Measurements from ENCODE around the gene CRYGN. TPM values are rescaled to one million over a fixed set of nuclear protein-coding genes. Genes with fewer than 3 reads are reported as not detected.

The CRYGN gene
- total RNA-seq, 2 donors from 2014 or later, result 0.90 TPM; not detected in 1

DNA sequence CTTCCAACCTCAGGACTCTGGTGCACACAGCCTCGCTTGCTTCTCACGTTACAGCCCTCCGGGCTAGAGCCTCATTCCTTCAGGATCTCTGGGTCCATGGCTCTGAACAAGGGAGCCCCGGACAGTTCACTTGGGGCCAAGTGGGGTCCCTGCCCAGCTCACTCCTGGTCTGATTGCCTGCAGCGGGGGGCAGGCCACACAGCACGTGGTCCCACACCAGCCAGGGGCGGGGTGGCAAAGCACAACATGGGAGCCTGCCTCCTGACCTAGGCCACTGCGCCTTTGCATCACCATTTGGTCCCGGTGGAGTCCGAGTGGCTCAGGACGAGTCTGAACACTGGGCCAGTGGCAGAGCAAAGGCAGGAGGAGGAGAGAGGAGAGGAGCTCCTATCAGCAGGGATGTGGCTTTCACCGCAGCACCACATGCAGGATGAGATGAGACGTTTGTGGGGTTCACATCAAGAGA is 13.4 kb upstream of the CRYGN start:
- TF ChIP-seq, protein P1, sequence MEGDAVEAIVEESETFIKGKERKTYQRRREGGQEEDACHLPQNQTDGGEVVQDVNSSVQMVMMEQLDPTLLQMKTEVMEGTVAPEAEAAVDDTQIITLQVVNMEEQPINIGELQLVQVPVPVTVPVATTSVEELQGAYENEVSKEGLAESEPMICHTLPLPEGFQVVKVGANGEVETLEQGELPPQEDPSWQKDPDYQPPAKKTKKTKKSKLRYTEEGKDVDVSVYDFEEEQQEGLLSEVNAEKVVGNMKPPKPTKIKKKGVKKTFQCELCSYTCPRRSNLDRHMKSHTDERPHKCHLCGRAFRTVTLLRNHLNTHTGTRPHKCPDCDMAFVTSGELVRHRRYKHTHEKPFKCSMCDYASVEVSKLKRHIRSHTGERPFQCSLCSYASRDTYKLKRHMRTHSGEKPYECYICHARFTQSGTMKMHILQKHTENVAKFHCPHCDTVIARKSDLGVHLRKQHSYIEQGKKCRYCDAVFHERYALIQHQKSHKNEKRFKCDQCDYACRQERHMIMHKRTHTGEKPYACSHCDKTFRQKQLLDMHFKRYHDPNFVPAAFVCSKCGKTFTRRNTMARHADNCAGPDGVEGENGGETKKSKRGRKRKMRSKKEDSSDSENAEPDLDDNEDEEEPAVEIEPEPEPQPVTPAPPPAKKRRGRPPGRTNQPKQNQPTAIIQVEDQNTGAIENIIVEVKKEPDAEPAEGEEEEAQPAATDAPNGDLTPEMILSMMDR (IDR thresholded peaks at IDR 0.05), result no peak
- peaks cover 0 to 1% of the 10 kb centered on the region in 2 donors for H3K4me1 ChIP-seq
- peak; percentile 56 for DNase-seq (ENCODE audit: low spot score)
- no peak overlapping the region for H3K4me3 ChIP-seq
- H3K27ac ChIP-seq, result no peak overlapping the region
- H3K9me3 ChIP-seq, result no peaks in the 10 kb centered on the region
- no peaks in the 10 kb centered on the region for H3K36me3 ChIP-seq
- H3K27me3 ChIP-seq, result no peaks in the 10 kb centered on the region

DNA sequence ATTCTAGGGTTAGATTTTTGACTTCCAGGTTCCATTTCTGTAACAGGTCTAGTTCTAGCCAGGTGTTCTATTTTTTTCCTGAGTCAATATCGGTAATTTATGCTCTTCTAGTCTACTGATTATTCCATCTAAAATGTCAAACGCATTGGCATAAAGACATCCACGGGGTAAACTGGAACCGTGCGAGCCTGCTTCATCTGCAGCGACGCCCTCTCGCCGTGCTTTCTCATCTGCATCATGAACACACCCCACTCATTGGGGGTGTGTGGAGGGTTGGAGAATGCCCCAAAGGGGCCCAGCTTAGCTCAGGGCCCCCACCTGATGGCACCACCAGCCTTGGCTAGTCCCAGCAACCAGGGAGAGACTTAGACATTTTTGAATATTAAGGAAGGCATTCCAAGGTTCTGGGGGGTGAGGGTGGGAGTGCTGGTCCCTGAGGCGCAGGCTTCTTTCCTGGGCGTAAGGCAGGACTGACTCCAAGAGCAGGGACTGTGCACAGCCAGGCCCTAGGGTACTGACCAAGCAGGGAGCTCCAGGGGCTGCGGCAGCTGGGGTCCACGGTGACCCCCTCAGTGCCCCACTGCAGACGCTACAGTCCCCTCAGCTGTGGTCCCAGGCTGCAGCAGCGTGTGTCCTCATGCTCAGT is 12.9 kb upstream of the CRYGN start:
- TF ChIP-seq, protein P1 (IDR thresholded peaks at IDR 0.05), result no peak
- no peak overlapping the region for H3K4me3 ChIP-seq
- no peaks in the 10 kb centered on the region for H3K27me3 ChIP-seq
- H3K4me1 ChIP-seq, result peaks cover 0 to 7% of the 10 kb centered on the region in 2 donors
- H3K36me3 ChIP-seq, result no peaks in the 10 kb centered on the region
- H3K27ac ChIP-seq, result no peak overlapping the region
- DNase-seq (ENCODE audit: low spot score), result no peak
- H3K9me3 ChIP-seq, result no peaks in the 10 kb centered on the region

DNA sequence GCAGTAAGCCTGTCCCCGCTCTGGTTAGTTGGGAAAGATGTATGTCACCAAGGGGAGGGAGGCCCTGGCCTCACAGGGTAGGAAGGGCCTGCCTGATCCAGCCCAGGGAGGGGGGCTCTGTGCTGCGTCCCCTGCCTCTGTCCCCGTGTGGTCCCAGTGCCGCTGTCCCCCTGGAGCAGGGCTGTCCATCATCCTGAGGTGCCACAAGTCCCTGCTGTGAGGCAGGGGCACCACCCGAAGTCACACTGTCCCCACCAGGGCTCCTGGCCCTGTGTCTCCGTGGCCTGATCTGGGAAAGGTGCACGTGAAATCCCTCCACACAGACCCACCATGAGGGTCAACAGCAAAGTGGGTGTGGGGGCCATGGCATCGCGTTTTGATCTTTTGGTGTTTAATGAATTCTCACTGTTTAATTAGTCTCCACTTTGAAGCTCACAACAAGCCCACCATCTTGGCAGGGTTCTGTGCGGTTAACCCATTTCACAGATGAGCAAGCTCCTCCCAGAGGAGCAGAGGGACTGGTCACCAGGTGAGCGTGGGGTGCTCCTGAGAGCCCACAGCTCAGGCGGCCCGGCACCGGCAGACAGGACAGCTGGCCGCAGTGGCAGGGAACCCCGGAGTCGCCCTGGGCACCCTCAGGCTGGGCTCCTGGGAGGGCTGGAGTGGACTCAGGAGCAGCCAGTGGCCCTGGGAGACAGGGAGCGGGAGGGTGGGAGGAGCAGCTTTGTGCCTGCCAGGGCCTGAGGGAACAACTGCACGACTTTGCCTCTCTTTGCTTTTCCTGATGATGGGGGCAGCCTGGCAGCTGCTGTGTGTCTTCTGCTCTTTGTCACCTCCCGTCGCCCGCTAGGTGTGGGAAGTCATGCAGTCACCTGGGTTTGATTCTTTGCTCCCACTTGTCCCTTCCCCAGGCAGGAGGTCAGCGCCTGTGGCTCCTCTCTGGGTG is 12.0 kb upstream of the CRYGN start:
- no peak overlapping the region for H3K27ac ChIP-seq
- H3K36me3 ChIP-seq, result no peaks in the 10 kb centered on the region
- DNase-seq (ENCODE audit: low spot score), result no peak
- no peak overlapping the region for H3K4me3 ChIP-seq
- H3K4me1 ChIP-seq, result peaks cover 0 to 7% of the 10 kb centered on the region in 2 donors
- TF ChIP-seq, protein P1 (IDR thresholded peaks at IDR 0.05), result no peak
- no peaks in the 10 kb centered on the region for H3K27me3 ChIP-seq
- H3K9me3 ChIP-seq, result no peaks in the 10 kb centered on the region

DNA sequence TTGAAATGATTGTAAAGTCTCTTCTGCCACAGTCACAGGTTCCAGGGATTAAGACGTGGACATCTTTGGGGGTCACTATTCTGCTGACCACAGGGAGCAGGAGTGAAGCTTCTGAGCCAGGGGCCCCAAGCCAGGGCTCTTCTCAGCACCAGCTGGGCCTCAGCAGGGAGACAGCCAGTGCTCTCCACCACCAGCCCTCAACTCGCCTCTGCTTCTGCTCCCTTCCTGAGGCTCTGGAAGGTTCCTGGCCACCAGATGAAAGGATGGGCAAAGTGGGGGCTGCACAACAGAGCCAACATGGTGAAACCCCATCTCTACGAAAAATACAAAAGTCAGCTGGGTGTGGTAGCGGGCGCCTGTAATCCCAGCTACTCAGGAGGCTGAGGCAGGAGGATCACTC is 11.2 kb upstream of the CRYGN start:
- Histone ChIP-seq H3K4me3 (no peak overlapping the region), H3K27me3 (no peaks in the 10 kb centered on the region), H3K4me1 (peaks cover 0 to 7% of the 10 kb centered on the region in 2 donors), H3K27ac (no peak overlapping the region), H3K9me3 (no peaks in the 10 kb centered on the region), H3K36me3 (no peaks in the 10 kb centered on the region)
- TF ChIP-seq, protein P1 (IDR thresholded peaks at IDR 0.05), result no peak
- DNase-seq (ENCODE audit: low spot score), result no peak

DNA sequence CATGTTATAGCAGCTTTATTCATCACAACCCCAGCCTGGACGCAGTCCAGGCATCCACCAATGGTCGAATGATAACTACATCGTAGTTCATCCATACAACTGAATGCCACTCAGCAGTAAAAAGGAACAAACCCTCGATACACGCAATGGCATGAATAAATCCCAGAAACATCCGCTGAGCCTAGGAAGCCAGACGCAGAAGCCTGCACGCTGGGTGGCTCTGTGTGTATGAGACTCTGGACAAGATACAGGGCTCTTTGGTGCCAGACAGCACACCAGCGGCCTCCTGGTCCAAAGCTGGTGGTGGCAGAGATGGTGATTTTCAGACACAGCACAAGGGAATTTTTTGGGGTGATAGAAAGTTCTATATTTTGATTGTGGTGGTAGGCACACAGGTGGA is 10.0 kb upstream of the CRYGN start:
- no peaks in the 10 kb centered on the region for H3K27me3 ChIP-seq
- no peak overlapping the region for H3K27ac ChIP-seq
- DNase-seq (ENCODE audit: low spot score), result no peak
- H3K4me3 ChIP-seq, result no peak overlapping the region
- H3K4me1 ChIP-seq, result peaks cover 0 to 7% of the 10 kb centered on the region in 2 donors
- TF ChIP-seq, protein P1 (IDR thresholded peaks at IDR 0.05), result no peak
- H3K9me3 ChIP-seq, result no peaks in the 10 kb centered on the region
- H3K36me3 ChIP-seq, result no peaks in the 10 kb centered on the region

Data from right atrium auricular region (tissue), 2 donors.